Measurements from ENCODE around the gene STARD4.

STARD4 gene, protein sequence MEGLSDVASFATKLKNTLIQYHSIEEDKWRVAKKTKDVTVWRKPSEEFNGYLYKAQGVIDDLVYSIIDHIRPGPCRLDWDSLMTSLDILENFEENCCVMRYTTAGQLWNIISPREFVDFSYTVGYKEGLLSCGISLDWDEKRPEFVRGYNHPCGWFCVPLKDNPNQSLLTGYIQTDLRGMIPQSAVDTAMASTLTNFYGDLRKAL

DNA sequence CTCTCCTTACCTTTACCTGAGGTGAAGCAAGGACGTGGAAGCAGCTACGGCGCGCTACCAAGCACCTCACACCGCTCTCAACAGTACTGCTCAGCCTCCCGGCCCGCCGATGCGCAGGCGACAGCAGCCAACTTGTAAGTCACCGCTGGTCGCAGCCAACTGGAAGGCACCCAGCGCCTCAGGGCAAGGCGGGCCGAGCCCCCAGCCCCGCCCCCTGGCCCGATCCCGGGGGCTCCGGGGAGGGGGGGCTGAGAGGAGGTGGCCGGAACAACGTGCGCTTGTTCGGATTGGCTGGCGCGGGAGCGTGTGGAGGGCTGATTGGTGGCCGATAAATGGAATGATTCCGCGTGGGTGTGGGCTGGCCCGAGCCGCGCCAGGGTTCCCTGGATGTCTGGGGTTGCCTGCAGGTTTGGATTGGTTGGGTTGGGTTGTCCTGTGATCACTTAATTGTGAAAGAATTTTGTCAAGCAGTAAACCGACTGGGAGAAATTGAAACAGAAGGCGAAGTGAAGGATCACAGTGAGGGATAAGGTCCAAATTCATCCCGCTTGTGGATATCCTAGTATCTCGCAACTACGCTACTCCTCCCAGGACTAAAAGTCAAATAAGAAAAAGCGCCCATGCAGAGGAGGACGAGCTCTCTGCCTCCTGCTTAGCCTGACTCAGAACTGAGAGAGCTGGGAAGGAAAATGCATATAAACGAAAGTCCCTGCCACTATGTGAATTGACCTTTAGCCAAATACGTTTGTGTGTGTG, at the start of gene STARD4:
Gene STARD4 (minus strand): TSS at position 161 of the 756 bp plus-strand sequence. CDS start 5,102 bp downstream, outside the sequence.
- peak; percentile 75 for DNase-seq

DNA sequence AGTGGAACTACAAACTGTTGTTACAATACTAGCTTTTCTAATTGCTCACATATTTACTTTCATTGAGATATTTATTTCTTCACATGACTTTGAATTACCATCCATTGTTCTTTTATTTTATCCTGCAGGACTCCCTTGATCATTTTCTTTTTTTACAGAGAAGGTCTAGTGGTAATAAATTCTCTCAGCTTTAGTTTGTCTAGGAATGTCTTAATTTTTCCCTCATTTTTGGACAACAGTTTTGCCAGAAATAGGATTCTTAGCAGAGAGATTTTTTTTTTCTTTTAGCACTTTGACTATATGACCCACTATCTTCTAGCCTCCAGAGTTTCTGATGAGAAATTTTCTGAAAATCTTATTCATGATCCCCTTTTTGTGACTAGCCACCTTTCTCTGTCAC, 47.3 kb upstream of the STARD4 start:
- DNase-seq = no peak

DNA sequence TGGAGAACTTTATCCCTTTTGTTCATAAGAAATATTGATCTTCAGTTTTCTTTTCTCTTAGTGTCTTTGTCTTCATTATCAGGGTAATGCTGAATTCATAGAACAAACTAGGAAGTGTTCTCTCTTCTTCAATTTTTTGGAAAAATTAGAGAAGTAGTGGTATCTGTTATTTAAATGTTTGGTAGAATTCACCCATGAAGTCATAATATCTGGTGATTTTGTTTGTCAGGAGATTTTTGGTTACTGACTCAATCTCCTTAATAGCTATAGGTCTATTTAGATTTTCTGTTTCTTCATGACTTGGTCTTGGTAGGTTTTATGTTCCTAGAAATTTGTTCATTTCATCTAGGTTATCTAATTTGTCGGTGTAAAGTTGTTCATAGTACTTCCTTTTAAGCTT, 45.4 kb upstream of the STARD4 start:
- no peak for DNase-seq

DNA sequence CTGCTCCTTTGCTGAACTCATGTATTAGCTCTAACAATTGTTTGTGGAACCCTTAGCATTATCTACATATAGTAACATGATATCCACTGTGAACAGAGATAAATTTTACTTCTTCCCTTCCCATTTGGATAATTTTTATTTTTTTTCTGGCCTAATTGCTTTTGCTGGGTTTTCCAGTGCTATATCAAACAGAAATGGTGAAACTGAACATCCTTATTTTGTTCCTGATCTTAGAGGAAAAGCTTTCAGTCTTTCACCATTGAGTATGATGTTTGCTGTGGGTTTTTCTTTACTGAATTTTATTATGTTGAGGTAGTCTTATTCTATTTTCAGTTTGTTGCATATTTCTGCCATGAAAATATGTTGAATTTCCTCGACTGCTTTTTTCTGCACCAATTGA, 44.8 kb upstream of the STARD4 start:
- DNase-seq = no peak

DNA sequence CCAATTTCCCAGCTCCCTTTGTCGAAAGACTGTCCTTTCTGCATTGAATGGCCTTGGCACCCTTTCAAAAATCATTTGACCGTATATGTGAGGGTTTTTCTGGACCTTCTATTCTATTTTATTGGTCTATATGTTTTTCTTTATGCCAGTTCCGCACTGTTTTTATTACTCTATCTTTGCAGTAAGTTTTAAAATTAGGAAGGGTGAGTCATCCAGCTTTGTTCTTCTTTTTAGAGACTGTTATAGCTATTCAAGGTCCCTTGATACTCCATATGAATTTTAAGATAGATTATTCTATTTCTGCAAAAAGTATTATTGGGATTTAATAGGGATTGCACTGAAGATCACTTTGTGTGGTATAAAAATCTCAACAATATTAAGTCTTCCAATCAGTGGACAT, 44.2 kb upstream of the STARD4 start:
- DNase-seq = no peak

DNA sequence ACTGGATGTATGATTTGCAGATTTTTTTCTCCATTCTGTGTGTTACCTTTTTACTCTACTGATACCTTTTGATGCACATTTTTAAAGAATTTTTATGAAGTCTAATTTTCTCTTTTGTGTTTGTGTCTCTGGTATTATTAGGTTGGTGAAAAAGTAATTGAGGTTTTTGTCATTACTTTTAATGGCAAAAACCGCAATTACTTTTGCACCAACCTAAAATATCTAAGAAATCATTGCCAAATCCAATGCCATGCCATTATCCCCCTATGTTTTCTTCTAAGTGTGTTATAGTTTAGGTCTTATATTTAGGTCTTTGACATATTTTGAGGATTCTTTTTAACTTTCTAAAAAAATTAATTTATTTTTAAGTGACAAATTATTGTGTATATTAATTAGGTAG, 43.4 kb upstream of the STARD4 start:
- DNase-seq = no peak

DNA sequence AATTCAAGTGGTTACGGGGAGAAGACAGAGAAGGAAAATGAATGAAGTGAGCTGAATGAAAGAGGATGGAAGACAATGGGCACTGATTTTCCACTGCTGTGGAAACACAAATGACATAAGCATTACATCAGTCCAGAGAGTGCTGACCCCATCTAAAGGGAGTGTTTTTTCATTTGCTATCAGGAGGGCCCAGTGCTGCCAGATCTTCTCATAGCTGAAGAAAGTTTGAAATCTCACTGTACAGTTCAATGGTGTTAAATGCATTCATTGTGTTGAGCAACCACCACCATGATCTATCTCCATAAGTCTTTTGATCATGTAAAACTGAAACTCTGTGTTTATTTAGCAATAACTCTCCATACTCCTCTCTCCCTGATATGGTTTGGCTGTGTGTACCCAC, 41.5 kb upstream of the STARD4 start:
- no peak for DNase-seq

DNA sequence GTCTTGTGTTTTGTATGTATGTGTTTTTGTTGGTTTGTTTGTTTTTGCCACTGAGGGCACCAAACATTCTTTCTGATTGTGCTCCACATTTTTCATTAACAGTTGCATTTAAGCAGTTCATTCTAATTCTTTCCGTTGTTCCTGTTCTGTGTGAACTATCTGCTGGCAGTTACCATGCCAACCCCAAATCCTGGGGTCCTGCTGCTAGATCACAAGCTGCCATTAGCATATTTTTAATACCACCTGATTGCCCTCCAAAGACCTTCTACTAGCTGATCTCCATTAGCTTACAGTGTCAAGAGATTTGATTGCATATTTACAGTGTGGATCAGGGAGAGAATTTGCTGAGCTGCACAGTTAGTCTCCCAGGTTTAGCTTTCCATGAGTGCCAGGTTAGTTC, 40.6 kb upstream of the STARD4 start:
- no peak for DNase-seq

DNA sequence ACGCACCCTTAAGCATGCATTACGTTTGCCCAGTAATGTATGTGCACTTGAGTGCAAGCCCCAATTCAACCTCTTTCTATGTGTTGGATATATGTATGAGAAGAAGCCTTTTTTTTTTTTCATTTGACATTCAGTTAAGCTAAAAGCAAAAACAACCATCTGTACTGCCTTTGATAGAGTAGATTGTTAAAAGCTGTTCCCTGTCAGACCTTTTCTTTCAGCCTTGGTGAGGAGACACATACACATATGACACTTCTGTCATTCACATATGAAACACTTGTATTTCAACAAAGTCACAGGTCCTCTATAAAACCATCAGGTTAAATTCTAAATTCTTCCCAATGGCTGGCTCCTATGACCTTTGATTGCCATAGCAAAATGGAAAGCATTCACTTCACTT, 40.2 kb upstream of the STARD4 start:
- no peak for DNase-seq

DNA sequence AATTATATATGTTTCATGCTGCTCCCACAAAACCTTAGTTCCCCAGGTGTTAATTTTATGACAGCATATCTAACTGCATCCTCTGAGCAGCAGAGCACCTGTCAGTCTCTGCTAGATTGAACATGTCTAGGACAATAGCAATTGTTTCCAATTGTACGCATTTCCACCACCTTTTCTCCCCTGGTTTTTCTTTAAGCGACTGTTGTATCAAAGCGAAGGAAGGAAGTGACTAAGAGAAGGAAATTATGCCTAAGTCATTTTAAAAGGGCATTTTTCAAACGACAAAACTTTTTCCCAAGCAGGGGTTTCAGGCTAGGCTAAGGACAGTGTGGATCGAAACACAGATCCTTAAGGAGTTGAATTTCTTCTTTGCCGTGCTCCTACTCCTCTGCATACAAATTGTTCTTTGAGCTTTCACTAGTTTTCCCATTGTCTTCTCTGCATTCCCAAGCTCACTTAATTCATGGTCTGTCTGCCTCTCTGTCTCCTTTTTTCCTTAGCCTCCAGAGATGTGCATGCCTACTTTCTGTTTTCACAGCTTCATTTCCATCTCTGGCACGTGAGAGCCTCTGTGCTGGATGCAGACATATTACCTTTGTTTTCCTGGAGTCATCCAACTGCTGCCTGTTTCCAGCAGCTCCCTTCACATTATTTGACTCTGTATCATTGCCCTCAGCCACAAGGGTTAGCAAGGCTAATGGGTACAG, 39.4 kb upstream of the STARD4 start:
- DNase-seq = no peak

DNA sequence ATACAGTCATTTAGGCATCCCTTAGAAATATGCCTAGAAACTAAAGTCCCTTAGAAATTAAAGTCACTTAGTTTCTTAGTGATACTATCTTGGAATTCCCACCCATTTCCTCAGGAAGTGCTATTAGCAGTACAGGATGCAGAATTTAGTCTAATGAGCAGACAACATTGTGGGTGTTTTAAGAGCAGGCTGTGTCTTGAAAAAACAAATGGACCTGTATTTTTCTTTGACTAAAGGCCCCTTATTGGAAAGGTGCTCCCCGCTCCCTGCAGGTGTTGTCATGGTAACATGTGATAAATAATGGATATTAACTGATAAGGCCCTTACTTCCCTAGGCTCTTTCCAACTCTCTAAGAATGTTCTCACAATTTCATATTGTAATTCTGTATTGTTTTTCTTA, 38.8 kb upstream of the STARD4 start:
- no peak for DNase-seq

DNA sequence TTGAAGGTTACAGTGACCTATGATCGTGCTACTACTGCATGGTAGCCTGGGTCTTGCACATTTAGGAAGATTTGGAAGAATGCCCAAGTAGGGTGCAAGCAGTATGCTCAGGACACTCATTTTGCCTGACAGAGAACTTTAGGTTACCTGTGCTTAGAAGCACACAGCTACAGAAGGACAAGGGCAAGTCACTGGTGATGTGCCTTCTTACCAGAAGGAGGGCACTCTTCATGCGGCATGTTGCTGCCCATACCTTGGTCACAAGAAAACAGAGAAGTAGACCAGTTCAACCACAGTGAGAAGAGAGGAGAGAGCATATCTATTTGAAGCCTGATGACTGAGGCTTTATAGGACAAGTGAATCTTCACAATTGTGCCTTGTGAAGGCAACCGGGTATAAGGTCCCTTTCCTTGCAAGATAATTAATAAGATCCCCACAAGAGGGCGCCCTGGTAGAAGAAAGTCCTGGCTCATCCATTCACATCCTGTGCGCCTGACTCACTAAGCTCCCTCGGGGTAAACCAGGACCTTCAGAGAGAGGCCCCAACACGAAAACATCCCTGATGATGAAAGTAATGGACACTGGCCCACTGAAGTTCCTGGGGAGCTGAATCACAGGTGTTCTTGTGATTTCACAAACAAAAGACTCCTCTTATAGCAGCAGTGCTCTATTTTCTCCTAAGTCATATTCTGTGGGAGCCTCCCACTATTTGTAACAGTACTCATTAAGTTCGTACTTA, 38.1 kb upstream of the STARD4 start:
- DNase-seq = peak; percentile 50

DNA sequence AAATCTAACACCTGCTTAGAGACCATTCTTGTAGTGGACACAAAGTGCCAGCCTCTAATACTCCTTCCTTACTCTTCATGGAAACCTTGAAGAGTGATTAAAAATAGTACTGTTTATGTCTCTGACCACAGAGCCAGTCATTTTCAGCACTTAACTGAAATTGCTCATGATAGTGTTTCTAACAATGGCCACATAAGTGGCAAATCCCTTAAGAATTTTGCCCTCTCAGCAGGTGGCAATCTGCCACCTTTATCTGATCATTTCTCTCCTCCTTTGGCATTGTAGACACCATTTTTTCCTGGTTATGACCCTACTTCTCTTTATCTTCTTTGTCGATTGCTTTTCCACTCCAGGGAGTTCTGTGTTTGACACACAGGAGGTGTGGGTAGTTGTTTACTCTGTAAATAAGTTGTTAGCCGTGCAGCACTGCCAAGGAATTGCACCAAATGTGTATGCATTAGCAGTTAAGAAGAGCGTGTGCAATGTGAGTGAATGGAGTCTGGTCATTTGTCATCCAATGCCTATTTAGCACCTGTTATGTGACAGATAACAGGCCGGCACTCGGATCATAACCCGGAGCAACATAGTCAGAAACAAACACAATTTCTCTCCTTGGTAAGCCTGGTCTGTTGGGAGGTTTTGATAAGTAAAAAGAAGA, 36.8 kb upstream of the STARD4 start:
- DNase-seq = peak; percentile 44

DNA sequence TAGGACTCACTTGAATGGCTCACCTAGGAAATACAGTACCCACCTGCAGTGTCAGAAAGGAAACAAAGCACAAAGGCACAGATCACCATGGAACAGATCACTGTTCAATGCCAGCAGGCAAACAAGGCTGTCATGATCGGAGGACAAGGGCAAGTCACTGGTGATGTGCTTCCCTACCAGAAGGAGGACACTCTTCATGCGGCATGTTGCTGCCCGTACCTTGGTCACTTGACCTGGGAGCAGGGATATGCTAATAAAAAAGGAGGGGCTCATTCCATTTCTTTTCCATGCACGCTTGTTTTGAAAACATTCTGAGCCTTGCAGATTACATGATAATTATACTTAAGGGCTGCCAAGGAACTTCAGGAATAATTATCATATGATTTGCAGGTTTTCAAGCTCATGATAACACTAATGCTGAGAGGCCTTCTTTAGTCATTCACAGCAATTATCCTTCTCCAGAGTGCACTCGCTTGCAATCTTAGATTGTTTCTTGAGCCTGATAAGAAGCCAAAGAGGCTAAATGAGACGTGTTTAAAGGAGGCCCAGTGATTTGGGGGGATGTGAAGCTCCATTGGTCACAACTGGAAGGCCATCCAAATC, 36.1 kb upstream of the STARD4 start:
- DNase-seq = no peak

DNA sequence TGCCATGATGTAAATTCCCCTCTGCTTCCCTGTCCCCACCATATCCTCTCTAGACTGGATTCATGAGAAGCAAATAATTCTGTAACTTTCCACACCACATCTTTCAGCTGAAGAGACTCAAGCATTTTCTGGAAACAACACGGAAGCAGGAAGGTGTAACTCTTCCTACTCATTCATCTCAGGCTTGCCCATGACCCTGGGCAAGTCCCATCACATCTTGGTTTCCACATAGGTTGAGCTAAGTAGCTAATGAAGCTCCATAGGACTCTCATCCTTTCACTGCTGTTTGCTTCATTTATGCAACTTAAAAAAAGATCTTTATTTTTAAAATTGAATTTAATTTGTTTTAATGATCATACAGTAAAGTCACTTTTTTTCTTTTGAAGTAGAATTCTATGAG, 32.7 kb upstream of the STARD4 start:
- DNase-seq = no peak

DNA sequence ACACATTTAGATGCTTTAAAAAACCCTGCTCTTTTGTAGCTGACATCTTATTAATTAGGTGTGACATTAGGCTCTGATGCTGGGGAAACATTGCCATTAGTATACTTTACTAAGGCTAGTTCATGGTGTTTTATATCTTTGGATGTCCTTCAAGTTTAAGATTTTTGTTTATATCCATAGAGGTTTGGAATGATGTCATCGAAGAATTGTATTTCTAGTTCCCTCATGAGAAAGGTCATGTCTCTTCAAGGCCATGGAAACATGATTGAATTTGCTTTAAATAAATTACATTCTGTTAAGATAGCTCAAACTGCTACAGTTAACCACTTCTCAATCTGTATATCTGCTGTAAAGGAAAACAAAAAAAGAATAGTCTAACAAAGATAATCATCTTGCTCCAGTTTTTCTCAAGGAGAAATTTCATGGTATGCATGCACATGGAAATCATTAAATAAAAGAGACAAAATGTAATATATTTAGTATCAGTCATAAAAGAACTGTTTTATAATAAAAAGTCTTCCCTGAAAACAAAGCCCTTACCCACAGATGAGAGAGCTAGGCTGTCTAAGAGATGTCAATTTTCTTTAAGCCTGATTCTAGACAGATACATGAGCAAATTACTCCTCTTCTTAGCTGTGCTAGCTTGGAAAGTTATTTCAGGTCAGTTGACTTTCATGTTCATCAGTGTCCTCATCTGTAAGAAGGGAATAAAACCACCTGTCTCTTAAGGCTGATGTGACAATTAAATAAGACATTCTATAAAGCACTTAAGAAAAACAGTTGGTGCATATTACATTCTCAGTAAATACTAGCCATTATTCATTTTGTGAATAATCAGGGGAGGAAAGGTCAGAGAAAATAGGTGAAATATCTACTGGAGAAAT, 25.0 kb upstream of the STARD4 start:
- no peak for DNase-seq

DNA sequence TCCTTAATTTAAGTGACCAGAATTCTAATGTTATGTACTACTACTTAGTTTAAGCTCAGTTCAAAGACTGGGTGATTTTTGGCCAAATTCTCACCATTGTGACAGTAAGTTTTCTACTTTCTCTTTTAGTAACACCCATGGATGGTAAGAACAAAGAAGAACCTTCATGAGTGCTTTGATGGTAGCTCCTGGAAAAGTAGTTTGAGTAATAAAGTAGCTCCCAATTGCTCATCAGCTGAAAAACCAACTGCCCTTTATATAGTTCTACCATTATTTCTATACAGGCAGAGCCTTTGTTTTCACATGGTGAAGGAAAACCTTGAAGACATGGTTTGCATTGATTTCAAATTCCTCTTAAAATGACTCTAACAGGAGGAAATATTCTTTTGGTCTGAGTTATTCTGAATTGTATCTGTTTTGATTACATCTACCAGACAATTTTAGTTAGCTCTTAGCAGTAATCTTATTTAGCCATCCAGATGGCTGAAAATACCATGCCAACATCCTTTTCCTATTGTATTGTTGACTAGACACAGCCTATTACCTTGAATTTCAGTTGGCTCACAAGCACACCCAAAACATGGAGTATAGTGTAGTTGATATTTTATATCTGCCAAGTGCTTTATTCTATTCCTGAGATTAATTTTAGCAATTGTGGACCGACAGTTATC, 23.7 kb upstream of the STARD4 start:
- DNase-seq = no peak

DNA sequence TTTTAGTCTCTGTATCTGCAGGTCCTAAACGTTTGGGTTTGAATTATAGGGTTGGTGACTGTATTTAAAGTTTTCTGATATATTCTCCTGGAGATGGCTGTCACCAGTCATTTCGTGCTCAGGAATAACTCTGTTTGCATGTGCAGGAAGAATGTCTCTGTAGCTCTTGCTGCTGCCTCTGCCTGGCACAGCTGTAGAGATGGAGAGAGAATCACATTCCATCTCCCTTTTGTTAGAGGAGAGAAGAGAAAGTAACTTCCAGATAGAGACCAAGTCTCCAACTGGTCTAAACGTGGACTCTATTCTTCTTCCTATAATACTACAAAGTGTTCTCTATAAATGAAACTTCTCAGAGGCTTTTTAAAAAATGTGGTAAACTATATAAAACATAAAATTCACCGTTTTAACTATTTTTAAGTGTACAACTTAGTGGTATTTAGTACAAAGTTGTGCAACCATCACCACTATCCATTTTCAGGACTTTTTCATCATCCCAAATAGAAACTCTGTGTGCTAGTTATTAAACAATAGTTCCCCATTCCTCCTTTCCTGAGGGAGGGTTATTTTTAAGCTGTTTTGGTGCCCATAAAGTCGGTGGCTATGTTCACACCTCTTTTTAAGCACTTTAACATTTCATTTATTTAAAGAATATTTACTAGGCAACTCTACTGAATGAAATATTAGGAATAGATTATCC, 20.7 kb upstream of the STARD4 start:
- DNase-seq = no peak

DNA sequence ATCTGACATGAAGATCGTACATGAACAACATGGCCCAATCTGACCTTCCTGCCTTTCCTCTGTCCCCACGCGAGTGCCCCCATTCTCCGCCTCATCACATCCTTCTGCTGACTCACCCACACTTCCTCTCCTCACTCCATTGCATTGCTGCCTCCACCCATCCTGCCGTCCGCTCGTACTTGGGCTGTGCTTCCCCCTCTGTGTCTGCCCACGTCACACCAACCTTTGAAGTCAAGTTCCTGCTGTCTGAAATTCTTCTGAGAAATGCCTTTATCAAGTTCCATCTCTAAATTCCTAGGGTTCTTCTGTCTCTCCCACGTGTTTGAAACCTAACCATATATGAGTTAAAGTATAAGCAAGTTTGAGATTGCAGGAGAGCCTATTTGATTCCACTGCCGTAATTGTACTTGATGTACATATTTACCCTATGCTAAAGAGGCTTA, 18.0 kb upstream of the STARD4 start:
- no peak for DNase-seq

DNA sequence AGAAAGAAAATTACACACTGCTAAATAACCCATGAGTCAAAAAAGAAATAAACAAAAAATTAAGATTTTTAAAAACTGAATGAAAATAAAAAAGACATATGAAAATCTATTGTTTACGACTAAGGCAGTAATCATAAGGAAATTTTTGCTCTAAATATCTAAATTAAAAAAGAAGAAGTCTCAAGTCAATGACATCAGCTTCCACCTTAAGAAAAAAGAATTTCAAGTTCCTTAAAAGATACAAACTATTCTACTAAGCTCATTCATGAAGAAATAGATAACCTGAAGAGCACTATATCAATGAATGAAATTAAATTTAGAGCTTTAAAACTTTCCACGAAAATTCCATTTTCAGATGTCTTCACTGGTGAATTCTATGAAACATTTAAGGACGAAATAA, 15.7 kb upstream of the STARD4 start:
- DNase-seq = no peak

All from NCI-H1436 treated with DMSO at 0.1 percent for 48 hours (cell line).